HG03565 (cell line): ENCODE data around the gene NRDC.
A peak's percentile ranks its signal among the peaks of the same experiment; 100 is the strongest.

Source experiments
- ATAC-seq: cut with Tn5 transposase; IDR thresholded peaks from one replicate; pipeline ENCODE4 v1.9.1; 2021; ENCODE audit warnings: mild to moderate bottlenecking, moderate library complexity; ENCODE audit not compliant: unreplicated experiment

Gene NRDC

GRCh38 chr1:51878616-51879336 lies at the start of gene NRDC:
TSS of gene NRDC (minus strand) at chr1:51878727. CDS start at chr1:51878615, 112 bp downstream.
- ATAC-seq: peak; percentile 93

GRCh38 chr1:51927029-51927428 lies 48.5 kb upstream of the NRDC start:
- ATAC-seq: no peak

GRCh38 chr1:51926171-51926812 lies 47.8 kb upstream of the NRDC start:
- ATAC-seq: no peak

GRCh38 chr1:51924455-51924854 lies 45.9 kb upstream of the NRDC start:
- ATAC-seq: no peak

GRCh38 chr1:51922040-51922439 lies 43.5 kb upstream of the NRDC start:
- no peak for ATAC-seq

- no peak for ATAC-seq
Measured at GRCh38 chr1:51920130-51920529, 41.6 kb upstream of the NRDC start.

GRCh38 chr1:51919684-51920083 lies 41.2 kb upstream of the NRDC start:
- no peak for ATAC-seq

GRCh38 chr1:51916587-51917405 lies 38.3 kb upstream of the NRDC start:
- ATAC-seq: no peak

- no peak for ATAC-seq
Measured at GRCh38 chr1:51915951-51916350, 37.4 kb upstream of the NRDC start.

GRCh38 chr1:51912881-51913280 lies 34.4 kb upstream of the NRDC start:
- no peak for ATAC-seq

GRCh38 chr1:51910221-51911000 lies 31.9 kb upstream of the NRDC start:
- no peak for ATAC-seq

GRCh38 chr1:51908499-51908898 lies 30.0 kb upstream of the NRDC start:
- no peak for ATAC-seq

- ATAC-seq: no peak
Measured at GRCh38 chr1:51907079-51907702, 28.7 kb upstream of the NRDC start.

GRCh38 chr1:51906306-51907078 lies 28.0 kb upstream of the NRDC start:
- ATAC-seq: no peak

- no peak for ATAC-seq
Measured at GRCh38 chr1:51902456-51902855, 23.9 kb upstream of the NRDC start.

- no peak for ATAC-seq
Measured at GRCh38 chr1:51901151-51901550, 22.6 kb upstream of the NRDC start.

GRCh38 chr1:51899022-51899421 lies 20.5 kb upstream of the NRDC start:
- no peak for ATAC-seq

- ATAC-seq: no peak
Measured at GRCh38 chr1:51898090-51898734, 19.7 kb upstream of the NRDC start.

- ATAC-seq: no peak
Measured at GRCh38 chr1:51897699-51898031, 19.1 kb upstream of the NRDC start.
